Trophoblast cell (in vitro differentiated cells and primary cell): Measurements from ENCODE around the gene SEMA4C.

Source experiments
- DNase-seq, 2 donors: peaks; one replicate each; pipeline ENCODE4 v3.0.0-alpha.2; 2016
- H2AFZ ChIP-seq: 2 replicates; pipeline ENCODE4 v1.6.1; 2013; ENCODE audit warnings: low read length, moderate library complexity, mild to moderate bottlenecking; ENCODE audit not compliant: insufficient read depth, poor library complexity
- H2AK5ac ChIP-seq: 2 replicates; pipeline ENCODE4 v1.6.1; 2013; ENCODE audit warnings: mild to moderate bottlenecking, low read length
- H2BK120ac ChIP-seq: 2 replicates; pipeline ENCODE4 v1.6.1; 2013; ENCODE audit warnings: low read length, mild to moderate bottlenecking, moderate library complexity; ENCODE audit not compliant: insufficient read depth, poor library complexity
- H2BK12ac ChIP-seq: 2 replicates; pipeline ENCODE4 v1.6.1; 2013; ENCODE audit warnings: mild to moderate bottlenecking, low read length, moderate library complexity
- H2BK5ac ChIP-seq: 2 replicates; pipeline ENCODE4 v1.6.1; 2013; ENCODE audit warnings: low read length, low read depth, moderate library complexity, mild to moderate bottlenecking; ENCODE audit not compliant: poor library complexity
- H3K14ac ChIP-seq: 2 replicates; pipeline ENCODE4 v1.6.1; 2013; ENCODE audit warnings: mild to moderate bottlenecking, low read length
- H3K18ac ChIP-seq: 2 replicates; pipeline ENCODE4 v1.6.1; 2013; ENCODE audit warnings: mild to moderate bottlenecking, low read length
- H3K23ac ChIP-seq: 2 replicates; pipeline ENCODE4 v1.6.1; 2013; ENCODE audit warnings: low read length
- H3K27ac ChIP-seq: 2 replicates; pipeline ENCODE4 v1.5.1; 2013; ENCODE audit warnings: low read depth, mild to moderate bottlenecking, inconsistent platforms, low read length, moderate library complexity
- H3K27me3 ChIP-seq: 2 replicates; pipeline ENCODE4 v1.6.1; 2013; ENCODE audit warnings: inconsistent platforms, mild to moderate bottlenecking, low read length, moderate library complexity; ENCODE audit not compliant: insufficient read depth
- H3K36me3 ChIP-seq, 2 experiments: 1 replicate in 1 of 2; 2 replicates in 1 of 2; pipeline ENCODE4 v1.6.1; 2013; ENCODE audit warnings: low read length in 2 of 2, mild to moderate bottlenecking in 2 of 2, moderate library complexity in 1 of 2; ENCODE audit not compliant: insufficient read depth in 2 of 2, control insufficient read depth in 1 of 2
- H3K4ac ChIP-seq: 2 replicates; pipeline ENCODE4 v1.6.1; 2013; ENCODE audit warnings: low read depth, mild to moderate bottlenecking, low read length, moderate library complexity
- H3K4me1 ChIP-seq, 2 experiments: 1 replicate in 1 of 2; 2 replicates in 1 of 2; pipeline ENCODE4 v1.6.1; 2013; ENCODE audit warnings: low read length in 2 of 2, mild to moderate bottlenecking in 2 of 2, moderate library complexity in 1 of 2; ENCODE audit not compliant: insufficient read depth in 2 of 2, control insufficient read depth in 1 of 2
- H3K4me2 ChIP-seq: 2 replicates; pipeline ENCODE4 v1.6.1; 2013; ENCODE audit warnings: inconsistent platforms, mild to moderate bottlenecking, low read length, moderate library complexity
- H3K4me3 ChIP-seq: 2 replicates; pipeline ENCODE4 v1.5.1; 2013; ENCODE audit warnings: mild to moderate bottlenecking, low read depth, low read length, inconsistent platforms
- H3K79me1 ChIP-seq: one replicate; pipeline ENCODE4 v1.6.1; 2013; ENCODE audit warnings: low read length
- H3K79me2 ChIP-seq: 2 replicates; pipeline ENCODE4 v1.6.1; 2013; ENCODE audit warnings: low read length, mild to moderate bottlenecking; ENCODE audit not compliant: control insufficient read depth, insufficient read depth, poor library complexity
- H3K9ac ChIP-seq: 2 replicates; pipeline ENCODE4 v1.6.1; 2013; ENCODE audit warnings: mild to moderate bottlenecking, low read length
- H3K9me3 ChIP-seq: 2 replicates; pipeline ENCODE4 v1.6.1; 2013; ENCODE audit warnings: low read depth, mild to moderate bottlenecking, control low read depth, inconsistent platforms, low read length; ENCODE audit not compliant: insufficient read depth
- H4K12ac ChIP-seq: 2 replicates; pipeline ENCODE4 v1.6.1; 2013; ENCODE audit warnings: low read depth, mild to moderate bottlenecking, low read length, moderate library complexity
- H4K8ac ChIP-seq: 2 replicates; pipeline ENCODE4 v1.6.1; 2013; ENCODE audit warnings: low read depth, mild to moderate bottlenecking, low read length, moderate library complexity
- H4K91ac ChIP-seq: one replicate; pipeline ENCODE4 v1.6.1; 2013; ENCODE audit warnings: low read depth, mild to moderate bottlenecking, low read length, moderate library complexity
- WGBS: extraction: QIAGEN DNeasy Blood & Tissue Kit; methylation state at CpG from one replicate; pipeline ENCODE4 v1.1.7; 2013; ENCODE audit warnings: missing lambda C conversion rate; ENCODE audit not compliant: insufficient read length, insufficient coverage; ENCODE audit errors: extremely low coverage; 5-methylcytosine and 5-hydroxymethylcytosine counted together

SEMA4C gene

GRCh38 chr2:96878171-96878570 lies 8.3 kb upstream of the SEMA4C start:
- no peak overlapping the region for H3K23ac ChIP-seq
- no peak overlapping the region for H3K4me2 ChIP-seq
- DNase-seq, result no peak
- WGBS, result no CpG with 5 or more reads among the region's 7 CpGs
- peak overlapping the region; percentile 19 for H3K4me3 ChIP-seq
- peak overlapping the region; percentile 75 for H2AK5ac ChIP-seq
- peaks cover 64 to 72% of the 10 kb centered on the region in 2 experiments for H3K4me1 ChIP-seq
- no peak overlapping the region for H3K9ac ChIP-seq
- peak overlapping the region; percentile 49 for H3K18ac ChIP-seq
- peaks cover 18% of the 10 kb centered on the region for H3K79me2 ChIP-seq
- peak overlapping the region; percentile 97 for H4K91ac ChIP-seq
- H2BK120ac ChIP-seq, result peak overlapping the region; percentile 74
- no peak overlapping the region for H4K8ac ChIP-seq
- no peak overlapping the region for H2BK5ac ChIP-seq
- H4K12ac ChIP-seq, result no peak overlapping the region
- no peak overlapping the region for H2AFZ ChIP-seq
- H3K4ac ChIP-seq, result peak overlapping the region; percentile 9
- peaks cover 74% of the 10 kb centered on the region for H3K79me1 ChIP-seq
- peak overlapping the region; percentile 57 for H3K14ac ChIP-seq
- peak overlapping the region; percentile 4 for H2BK12ac ChIP-seq
- no peaks in the 10 kb centered on the region for H3K27me3 ChIP-seq
- H3K27ac ChIP-seq, result no peak overlapping the region
- no peaks in the 10 kb centered on the region for H3K36me3 ChIP-seq
- H3K9me3 ChIP-seq, result peaks cover 4% of the 10 kb centered on the region

- Histone ChIP-seq H3K36me3 (no peaks in the 10 kb centered on the region), H3K4me1 (peaks cover 63 to 71% of the 10 kb centered on the region in 2 experiments), H2AK5ac (peak overlapping the region; percentile 11), H2BK12ac (peak overlapping the region; percentile 4), H2BK120ac (peak overlapping the region; percentile 74), H3K23ac (no peak overlapping the region), H3K9me3 (peaks cover 4% of the 10 kb centered on the region), H2AFZ (no peak overlapping the region), H4K91ac (peak overlapping the region; percentile 97), H3K27me3 (no peaks in the 10 kb centered on the region), H3K79me1 (peaks cover 71% of the 10 kb centered on the region), H4K8ac (no peak overlapping the region), H3K27ac (no peak overlapping the region), H3K4me3 (no peak overlapping the region), H3K9ac (no peak overlapping the region), H3K4ac (no peak overlapping the region), H3K4me2 (no peak overlapping the region), H3K14ac (peak overlapping the region; percentile 5), H3K18ac (peak overlapping the region; percentile 12), H3K79me2 (peaks cover 17% of the 10 kb centered on the region), H2BK5ac (no peak overlapping the region), H4K12ac (no peak overlapping the region)
- WGBS, result no CpG with 5 or more reads among the region's 15 CpGs
- peak; percentile 57 to 65 for DNase-seq
These were observed 7.8 kb upstream of the SEMA4C start for GRCh38 chr2:96877631-96878092.

- Histone ChIP-seq H3K79me2 (peaks cover 12% of the 10 kb centered on the region), H3K4me2 (no peak overlapping the region), H3K9ac (no peak overlapping the region), H2BK5ac (peak overlapping the region; percentile 1), H3K4me3 (no peak overlapping the region), H2BK12ac (peak overlapping the region; percentile 75), H2BK120ac (peak overlapping the region; percentile 48), H2AK5ac (peak overlapping the region; percentile 96), H2AFZ (no peak overlapping the region), H3K79me1 (peaks cover 66% of the 10 kb centered on the region), H3K4ac (peak overlapping the region; percentile 48), H3K23ac (no peak overlapping the region), H3K27ac (no peak overlapping the region), H3K14ac (peak overlapping the region; percentile 43), H4K8ac (no peak overlapping the region), H4K91ac (peak overlapping the region; percentile 90), H4K12ac (no peak overlapping the region), H3K9me3 (peaks cover 4% of the 10 kb centered on the region), H3K18ac (peak overlapping the region; percentile 79), H3K4me1 (peaks cover 59 to 66% of the 10 kb centered on the region in 2 experiments), H3K36me3 (no peaks in the 10 kb centered on the region), H3K27me3 (no peaks in the 10 kb centered on the region)
- DNase-seq, result peak in 1 of 2 donors; percentile 21
- WGBS, result no CpG with 5 or more reads among the region's 6 CpGs
These were observed 7.2 kb upstream of the SEMA4C start for GRCh38 chr2:96877042-96877451.

- Histone ChIP-seq H3K9ac (no peak overlapping the region), H2AFZ (no peak overlapping the region), H3K4me2 (no peak overlapping the region), H3K14ac (peak overlapping the region; percentile 74), H3K27ac (no peak overlapping the region), H2BK12ac (peak overlapping the region; percentile 75), H3K4me3 (no peak overlapping the region), H3K18ac (peak overlapping the region; percentile 79), H3K36me3 (no peaks in the 10 kb centered on the region), H2BK120ac (peak overlapping the region; percentile 48), H3K23ac (no peak overlapping the region), H4K8ac (peak overlapping the region; percentile 55), H4K12ac (peak overlapping the region; percentile 13), H3K9me3 (peaks cover 4% of the 10 kb centered on the region), H3K79me1 (peaks cover 62% of the 10 kb centered on the region), H3K79me2 (peaks cover 12% of the 10 kb centered on the region), H4K91ac (peak overlapping the region; percentile 90), H3K27me3 (no peaks in the 10 kb centered on the region), H3K4ac (peak overlapping the region; percentile 48), H3K4me1 (peaks cover 55 to 62% of the 10 kb centered on the region in 2 experiments), H2AK5ac (peak overlapping the region; percentile 96), H2BK5ac (peak overlapping the region; percentile 1)
- WGBS, result no CpG with 5 or more reads among the region's 16 CpGs
- no peak for DNase-seq
These were observed 6.6 kb upstream of the SEMA4C start for GRCh38 chr2:96876269-96877041.
